NOMO-1 treated with DMSO at 0.1 percent for 48 hours (cell line): Measurements from ENCODE around the gene TMSB4X.
"Not testable (repeated sequence)": the region's sequence is repeated elsewhere in the genome, so short reads cannot be mapped to it uniquely, and the experiment has no call there.

Experiments
- DNase-seq: peaks from one replicate; lab custom pipeline; 2025; ENCODE audit not compliant: unreplicated experiment; lab: John Stamatoyannopoulos, UW

The TMSB4X gene

DNA sequence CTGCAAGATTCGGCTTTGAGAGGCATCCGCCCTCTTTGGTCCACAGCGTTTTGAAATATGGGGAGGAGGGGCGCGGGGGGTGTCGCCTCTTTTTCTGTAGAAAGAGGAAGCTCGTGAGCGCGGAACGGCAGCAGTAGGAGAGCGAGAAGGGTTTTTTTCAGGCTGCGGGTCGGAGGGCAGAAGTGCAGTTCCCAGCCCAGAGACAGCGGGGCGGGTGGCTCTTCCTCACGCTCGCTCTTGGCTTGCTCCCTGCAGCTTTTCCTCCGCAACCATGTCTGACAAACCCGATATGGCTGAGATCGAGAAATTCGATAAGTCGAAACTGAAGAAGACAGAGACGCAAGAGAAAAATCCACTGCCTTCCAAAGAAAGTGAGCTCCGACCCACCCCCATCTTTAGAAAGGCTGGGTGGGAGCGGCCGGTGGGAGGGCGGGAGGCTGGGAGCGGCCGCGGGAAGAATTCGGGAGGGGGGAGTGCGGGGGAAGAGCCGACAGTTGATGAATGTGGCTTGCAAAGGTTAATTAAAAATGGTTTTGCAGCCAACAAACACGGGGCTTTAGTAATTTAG, 1.2 kb downstream of the TMSB4X start:
- DNase-seq, result peak; percentile 88

GRCh38 chrX:12976819-12977732, 2.2 kb downstream of the TMSB4X start:
- DNase-seq, result peak; percentile 43

DNA sequence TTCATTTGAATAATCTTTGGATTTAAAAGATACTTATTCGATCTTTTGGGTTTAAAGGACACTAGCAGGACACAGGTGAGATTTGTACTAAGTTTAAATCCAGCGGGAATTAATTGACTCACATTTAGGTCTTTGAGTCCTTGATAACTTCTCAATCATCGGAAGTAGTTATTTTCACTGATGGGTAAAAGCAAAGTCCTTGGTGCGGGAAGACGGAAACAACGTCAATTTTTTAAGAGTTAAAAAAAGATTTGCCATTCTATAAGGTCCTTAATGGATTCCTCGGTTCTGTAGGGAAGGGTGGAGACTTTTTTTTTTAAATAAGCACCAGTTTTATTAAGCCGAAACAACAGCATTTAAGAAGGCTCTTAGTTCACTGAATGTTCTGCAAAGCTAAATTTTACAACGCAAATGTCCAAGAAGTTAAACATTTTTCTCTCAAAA, 2.9 kb downstream of the TMSB4X start:
- DNase-seq, result peak; percentile 86

- peak; percentile 91 for DNase-seq
These were observed 3.5 kb downstream of the TMSB4X start for GRCh38 chrX:12978205-12979025.

DNA sequence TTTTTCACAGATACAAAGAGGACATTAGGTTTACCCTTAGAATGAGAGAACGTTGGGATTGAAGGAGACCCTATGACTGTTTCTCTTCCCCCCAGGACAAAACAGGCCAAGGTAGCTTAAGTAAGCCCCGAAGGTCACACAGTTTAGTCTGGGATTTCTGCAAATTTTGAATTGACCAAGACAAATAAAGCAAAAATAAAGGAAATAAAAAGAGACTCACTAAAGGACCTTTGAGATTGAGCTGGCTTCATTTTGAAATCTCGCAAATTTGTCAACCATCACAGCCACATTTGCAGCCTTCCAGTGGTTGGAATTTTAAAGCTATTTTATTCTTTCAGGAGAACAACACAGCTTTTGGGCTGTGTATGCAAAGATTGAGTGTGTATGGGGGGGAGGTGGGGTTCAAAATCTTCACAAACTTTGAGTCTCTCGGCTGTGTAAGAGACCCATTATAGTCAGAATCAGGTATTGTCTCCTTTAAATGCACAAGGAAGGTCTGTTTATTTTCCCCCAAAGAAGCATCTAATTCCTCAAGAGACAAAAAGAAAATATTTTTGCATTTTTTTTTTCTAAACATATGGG, 4.2 kb downstream of the TMSB4X start:
- DNase-seq, result no peak

- DNase-seq, result no peak
These were observed 4.7 kb downstream of the TMSB4X start for GRCh38 chrX:12979616-12980015.

DNA sequence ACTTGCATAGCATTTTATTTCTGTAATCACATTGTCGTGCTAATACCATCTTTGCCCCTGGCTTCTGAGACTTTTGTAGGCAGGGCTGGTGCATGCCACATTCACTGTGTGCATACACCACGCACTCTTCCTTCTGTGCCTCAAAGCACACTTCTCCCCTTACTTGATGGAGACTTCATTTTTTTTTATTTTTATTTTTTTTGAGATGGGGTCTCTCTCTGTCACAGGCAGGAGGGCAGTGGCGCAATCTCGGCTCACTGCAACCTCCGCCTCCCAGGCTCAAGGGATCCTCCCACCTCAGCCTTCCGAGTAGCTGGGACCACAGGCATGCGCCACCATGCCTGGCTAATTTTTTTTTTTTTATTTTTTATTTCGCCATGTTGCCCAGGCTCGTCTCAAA, 5.1 kb downstream of the TMSB4X start:
- not testable (repeated sequence) for DNase-seq

GRCh38 chrX:12981880-12982279, 7.0 kb downstream of the TMSB4X start:
- DNase-seq, result peak; percentile 74

DNA sequence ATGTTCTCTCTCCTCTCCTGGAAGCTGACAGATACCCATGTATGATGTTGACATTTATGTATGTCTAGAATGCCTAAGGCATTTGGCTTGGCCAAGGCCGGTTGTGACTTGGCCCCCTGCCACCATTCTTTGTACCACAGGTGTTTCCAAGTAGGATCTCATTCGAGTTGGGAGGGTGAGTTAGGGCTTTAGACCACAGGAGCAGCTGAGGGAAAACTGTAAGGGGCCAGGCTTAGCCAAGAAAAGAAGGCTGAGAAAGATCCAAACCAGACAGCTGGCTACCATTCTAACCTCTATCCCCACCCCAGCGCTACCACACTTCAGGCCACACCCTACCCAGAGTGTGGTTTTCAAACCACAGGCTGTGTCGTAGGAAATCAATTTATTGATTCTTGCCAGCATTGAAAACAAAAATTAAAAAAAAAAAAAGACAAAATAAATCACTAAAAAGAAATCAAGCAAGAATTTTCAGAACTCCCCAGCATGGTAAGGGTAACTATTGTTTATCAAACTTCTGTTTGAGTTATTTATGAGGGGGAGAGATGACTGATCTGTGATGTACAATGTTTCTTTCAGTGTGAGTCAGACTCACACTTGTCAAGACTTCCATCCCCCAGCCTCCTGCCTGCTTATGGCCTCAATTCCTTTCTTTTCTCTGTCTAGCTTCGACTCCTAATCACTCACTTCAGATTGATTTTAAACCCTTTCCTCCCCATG, 9.9 kb downstream of the TMSB4X start:
- peak; percentile 63 for DNase-seq

DNA sequence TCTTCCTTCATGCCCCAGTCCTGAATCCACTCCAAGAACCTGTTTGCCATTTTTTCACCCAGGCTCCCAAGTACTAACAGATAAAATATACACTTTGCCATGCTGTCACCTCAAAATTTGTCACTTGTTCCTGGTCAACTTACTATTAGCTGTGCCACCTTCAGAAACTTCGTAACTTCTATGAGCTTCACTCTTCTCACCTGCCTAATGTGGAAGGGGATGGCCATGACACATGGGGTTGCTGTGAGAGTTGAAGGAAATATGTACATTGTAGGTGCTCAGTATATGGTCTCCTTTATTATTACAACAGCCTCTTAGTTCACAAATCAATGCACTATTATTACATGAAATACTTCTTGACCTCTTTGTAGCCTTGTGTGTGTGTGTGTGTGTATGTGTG, 10.4 kb downstream of the TMSB4X start:
- no peak for DNase-seq

DNA sequence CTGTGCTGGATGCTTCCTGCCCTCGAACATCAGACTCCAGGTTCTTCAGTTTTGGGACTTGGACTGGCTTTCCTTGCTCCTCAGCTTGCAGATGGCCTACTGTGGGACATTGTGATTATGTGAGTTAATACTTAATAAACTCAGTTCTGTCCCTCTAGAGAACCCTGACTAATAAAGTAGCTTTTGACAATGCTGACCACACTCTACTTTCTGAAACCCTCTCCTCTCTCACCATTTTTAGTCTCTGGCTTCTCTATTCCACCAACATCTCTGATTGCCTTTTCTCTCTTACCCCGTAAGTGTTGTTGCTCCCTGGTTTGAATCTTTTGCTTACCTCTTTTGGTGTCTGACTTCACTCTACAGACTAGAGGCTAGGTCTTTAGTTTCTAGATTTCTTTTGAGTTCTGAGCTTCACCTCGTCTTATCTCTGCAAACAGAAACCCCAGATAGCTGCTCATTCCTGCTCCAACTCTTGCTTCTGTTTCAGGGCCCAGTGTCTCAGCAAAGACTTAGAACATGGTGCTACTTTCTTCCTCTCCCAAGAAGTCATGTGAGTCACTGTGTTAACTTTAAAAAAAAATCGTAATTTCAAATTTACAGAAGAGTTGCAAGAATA, 11.4 kb downstream of the TMSB4X start:
- DNase-seq, result no peak

DNA sequence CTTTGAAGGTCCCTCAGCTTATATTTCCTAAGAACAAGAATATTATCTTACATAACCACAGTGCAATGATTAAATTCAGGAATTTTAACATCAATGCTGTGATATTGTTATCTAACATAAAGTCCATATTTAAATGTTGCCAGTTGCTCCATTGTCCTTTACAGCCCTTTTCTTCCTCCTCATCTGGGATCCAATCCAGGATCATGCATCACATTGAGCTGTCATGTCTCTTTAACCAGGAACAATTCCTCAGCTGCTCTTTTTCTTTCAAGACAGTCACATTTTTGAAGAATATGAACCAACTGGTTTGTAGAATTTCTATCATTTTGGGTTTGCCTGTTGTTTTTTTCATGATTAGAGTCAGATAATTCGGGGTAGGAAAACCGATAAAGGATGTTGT, 12.0 kb downstream of the TMSB4X start:
- DNase-seq, result no peak

GRCh38 chrX:12987340-12987739, 12.4 kb downstream of the TMSB4X start:
- DNase-seq, result no peak

DNA sequence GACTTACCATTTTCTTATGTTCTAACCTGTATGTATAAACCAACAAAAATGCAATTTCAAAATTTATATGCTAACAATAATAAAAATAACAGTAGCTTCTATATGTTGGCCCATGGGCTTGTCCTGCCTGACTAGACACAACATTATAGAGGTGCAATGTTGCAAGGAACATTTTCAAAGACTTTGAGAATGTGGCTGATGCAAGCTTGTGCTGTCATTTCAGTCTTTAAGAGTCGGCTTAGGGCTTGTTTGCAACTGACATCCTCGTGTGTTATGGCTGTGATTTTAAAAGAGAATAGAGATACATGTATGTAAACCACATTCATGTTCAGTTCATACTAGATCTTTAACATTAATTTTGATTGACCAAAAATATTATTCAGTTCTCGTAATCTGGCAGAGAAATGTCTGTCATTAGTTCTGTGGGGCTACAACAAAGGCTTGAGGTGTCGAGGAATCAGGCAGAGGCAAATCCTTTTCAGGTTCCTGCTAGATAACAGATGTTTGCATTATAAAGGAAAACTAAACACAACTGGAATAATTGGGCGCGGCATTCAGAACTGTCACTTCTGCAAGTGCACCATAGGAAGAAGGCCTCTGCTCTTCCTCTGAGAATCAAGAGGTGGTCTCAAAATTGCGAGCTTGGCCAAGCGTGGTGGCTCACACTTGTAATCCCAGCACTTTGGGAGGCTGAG, 13.1 kb downstream of the TMSB4X start:
- DNase-seq, result no peak

GRCh38 chrX:12988797-12989196, 13.9 kb downstream of the TMSB4X start:
- no peak for DNase-seq

DNA sequence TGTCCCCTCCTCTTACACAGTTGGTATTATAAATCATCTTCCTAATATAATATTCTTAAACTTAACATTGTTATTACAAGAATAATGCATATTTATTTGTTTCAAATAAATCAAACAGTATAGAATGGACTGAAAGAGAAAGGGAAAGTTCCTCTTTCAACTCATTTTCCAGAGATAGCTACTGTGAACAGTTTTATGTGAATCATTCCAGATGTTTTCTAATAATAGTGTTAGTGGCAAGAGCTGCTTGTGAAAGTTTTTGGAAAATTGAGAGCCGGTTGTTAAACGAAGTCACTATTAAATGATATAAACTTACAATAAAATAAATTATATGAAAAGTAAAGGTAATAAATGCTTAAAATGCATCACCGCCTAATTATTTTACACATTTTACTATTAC, 14.6 kb downstream of the TMSB4X start:
- no peak for DNase-seq

DNA sequence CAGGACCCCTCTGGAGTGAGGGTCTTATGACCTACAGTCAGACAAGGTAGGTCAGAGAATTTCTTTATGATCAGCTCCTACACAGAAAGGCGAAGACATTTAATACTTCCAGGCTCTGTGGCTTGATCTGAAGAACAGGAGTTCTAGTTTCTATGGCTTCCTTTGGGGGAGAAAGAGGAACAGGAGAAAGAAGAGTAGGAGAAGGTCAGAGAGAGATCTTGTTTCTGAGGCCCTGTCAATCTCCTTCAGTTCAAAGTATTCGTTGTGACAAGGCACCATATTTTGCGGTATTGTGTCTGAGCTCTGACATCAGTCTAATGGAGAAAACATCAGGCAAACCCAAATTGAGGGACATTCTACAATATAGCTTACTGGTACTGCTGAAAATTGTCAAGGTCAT, 16.7 kb downstream of the TMSB4X start:
- peak; percentile 42 for DNase-seq

DNA sequence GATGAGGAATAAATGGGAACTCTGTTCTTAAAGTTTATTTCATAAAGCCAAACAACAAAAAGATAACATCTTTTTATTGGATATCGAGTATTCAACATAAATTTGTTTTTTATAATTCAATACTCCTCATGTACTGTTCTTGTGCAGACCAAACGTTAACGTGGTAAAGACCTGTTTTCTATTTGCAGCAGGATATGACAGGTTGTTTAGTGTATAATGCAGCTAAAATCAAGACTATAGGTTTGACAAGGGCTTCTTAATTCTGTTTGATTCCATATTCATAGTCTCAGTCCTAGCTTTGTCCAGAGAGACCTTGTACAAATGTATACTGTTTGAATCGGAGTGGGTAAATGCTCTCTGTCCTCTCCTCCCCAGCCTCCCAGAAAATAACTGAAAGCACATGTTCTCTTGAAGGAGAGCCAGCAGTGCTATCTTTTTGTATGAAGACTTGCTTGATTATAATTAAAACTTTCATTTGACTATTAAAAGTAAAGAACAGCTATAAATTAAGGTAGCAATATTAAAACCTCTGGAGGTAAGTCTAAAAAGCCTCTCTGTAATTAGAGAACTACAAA, 17.7 kb downstream of the TMSB4X start:
- no peak for DNase-seq

DNA sequence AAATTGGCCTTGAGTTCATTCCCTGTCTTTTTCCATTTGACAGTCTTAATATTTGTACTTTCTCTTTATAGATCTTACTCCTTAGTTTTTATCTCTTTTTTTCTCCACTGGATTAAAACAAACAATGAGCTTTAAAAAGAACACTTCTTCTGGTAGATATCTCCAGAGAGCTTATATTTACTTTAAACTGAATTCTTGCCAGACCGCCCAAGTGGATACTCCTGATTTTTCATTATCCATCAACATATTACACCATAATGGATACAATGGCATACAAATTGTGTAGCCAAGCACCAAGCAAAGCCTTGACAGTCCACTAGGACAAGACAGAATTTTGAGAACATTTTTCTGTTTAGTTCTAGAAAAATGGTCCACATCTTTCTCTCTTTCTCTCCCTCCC, 18.9 kb downstream of the TMSB4X start:
- no peak for DNase-seq
